Ishikawa (cell line): ENCODE data around the gene USH1G.

Source experiments
- EP300 ChIP-seq: IDR thresholded peaks from 2 replicates; pipeline ENCODE4 v1.6.1; 2012; ENCODE audit warnings: borderline replicate concordance
- FOXM1 ChIP-seq: IDR thresholded peaks from 2 replicates; pipeline ENCODE4 v1.6.1; 2012; ENCODE audit warnings: low read depth, borderline replicate concordance
- ZBTB7A ChIP-seq: IDR thresholded peaks from 2 replicates; pipeline ENCODE4 v1.6.1; 2012; ENCODE audit warnings: low read depth

- TF ChIP-seq EP300 (no peak), FOXM1 (no peak), ZBTB7A (no peak)
Observed at GRCh38 chr17:74890554-74890953, 32.5 kb downstream of the USH1G start.
